Fibroblast of the aortic adventitia (primary cell): ENCODE data around the gene FOXK2. TPM values are rescaled to one million over a fixed set of nuclear protein-coding genes. Genes with fewer than 3 reads are reported as not detected.
"Not testable (repeated sequence)": the region's sequence is repeated elsewhere in the genome, so short reads cannot be mapped to it uniquely, and the experiment has no call there.

Experiments used
- DNase-seq: peaks from one replicate; pipeline ENCODE4 v3.0.0-alpha.2; 2010; ENCODE audit warnings: low read depth
- H3K4me3 ChIP-seq: 2 replicates; pipeline ENCODE4 v1.5.1; 2011; ENCODE audit warnings: low read depth, mild to moderate bottlenecking, control low read depth, low read length, moderate library complexity
- CTCF ChIP-seq: IDR thresholded peaks from 2 replicates; pipeline ENCODE4 v1.5.1; 2011; ENCODE audit warnings: mild to moderate bottlenecking, low read length, control low read depth, inconsistent platforms; ENCODE audit not compliant: insufficient read depth
- total RNA-seq: library from RNA; depleted of rRNA; stranded (reverse); fragments of >200 nt; gene quantifications from 2 replicates; pipeline ENCODE4 v1.2.3, GENCODE V29; 2012; ENCODE audit warnings: low replicate concordance

FOXK2 gene
- total RNA-seq, 1 donor = 28.2 TPM

- DNase-seq = peak; percentile 49
These were observed 11.9 kb downstream of the FOXK2 start for GRCh38 chr17:82531431-82531881.

GRCh38 chr17:82534401-82534812 is 14.9 kb downstream of the FOXK2 start:
- no peak for TF ChIP-seq CTCF
- DNase-seq = no peak
- H3K4me3 ChIP-seq = no peak overlapping the region

More at GRCh38 chr17:82531431-82531881, 11.9 kb downstream of the FOXK2 start:
- no peak overlapping the region for H3K4me3 ChIP-seq
- no peak for TF ChIP-seq CTCF

- H3K4me3 ChIP-seq = peak overlapping the region; percentile 41
- DNase-seq = no peak
- no peak for TF ChIP-seq CTCF
These were observed 17.1 kb downstream of the FOXK2 start for GRCh38 chr17:82536512-82537201.

GRCh38 chr17:82537228-82537627 is 17.7 kb downstream of the FOXK2 start:
- DNase-seq, H3K4me3 ChIP-seq: not testable (repeated sequence)

- DNase-seq, H3K4me3 ChIP-seq: not testable (repeated sequence)
These were observed 19.5 kb downstream of the FOXK2 start for GRCh38 chr17:82539076-82539475.

- DNase-seq = no peak
- H3K4me3 ChIP-seq = no peak overlapping the region
- TF ChIP-seq CTCF = no peak
These were observed 22.9 kb downstream of the FOXK2 start for GRCh38 chr17:82542439-82542838.

- H3K4me3 ChIP-seq = no peak overlapping the region
- no peak for DNase-seq
- no peak for TF ChIP-seq CTCF
These were observed 25.0 kb downstream of the FOXK2 start for GRCh38 chr17:82544431-82545070.

GRCh38 chr17:82545071-82545462 is 25.5 kb downstream of the FOXK2 start:
- no peak overlapping the region for H3K4me3 ChIP-seq
- no peak for DNase-seq
- TF ChIP-seq CTCF = no peak
